T-cell (primary cell): ENCODE results near the gene MAGEC2. TPM values are rescaled to one million over a fixed set of nuclear protein-coding genes. Genes with fewer than 3 reads are reported as not detected.

ENCODE experiments used
- ATAC-seq, 4 experiments: fragments of 200-7000 bp in 3 of 4; fragments of 150-1000 bp in 1 of 4; cut with Tn5 transposase; replicated peaks in 1 of 4; 1 replicate in 3 of 4; 2 replicates in 1 of 4; pipeline ENCODE4 v1.10.0; 2021; ENCODE audit warnings: moderate library complexity in 3 of 4, mild to moderate bottlenecking in 2 of 4, moderate number of reproducible peaks in 1 of 4
- CTCF ChIA-PET, 2 donors: fragments of 300-600 bp; sonication (Branson Sonifier 250); formaldehyde crosslinking; loops; one replicate each; lab custom pipeline; 2022; ENCODE audit warnings: antibody characterized with exemption in 2 of 2; lab: Charles Lee
- POLR2A ChIA-PET, 2 donors: fragments of 300-600 bp; sonication (Branson Sonifier 250); formaldehyde crosslinking; loops; one replicate each; lab custom pipeline; 2022; ENCODE audit warnings: antibody characterized with exemption in 2 of 2; lab: Charles Lee
- DNase-seq, 35 experiments: peaks; one replicate each; pipeline versions ENCODE4 v3.0.0 to v3.0.0-alpha.2; 2013 to 2023
- H3K27ac ChIP-seq: one replicate; pipeline ENCODE4 v1.5.1; 2013; ENCODE audit warnings: low read length
- H3K27me3 ChIP-seq, 2 experiments: replicated peaks in 1 of 2; 1 replicate in 1 of 2; 2 replicates in 1 of 2; pipeline versions ENCODE4 v1.6.1 to v1.7.0; 2013; ENCODE audit warnings: low read length in 1 of 2, mixed read lengths in 1 of 2; ENCODE audit not compliant: control insufficient read depth in 2 of 2, insufficient read depth in 2 of 2; ENCODE audit errors: extremely low read depth in 1 of 2
- H3K36me3 ChIP-seq, 2 donors: 1 replicate in 1 of 2; 2 replicates in 1 of 2; pipeline versions ENCODE4 v1.6.1 to v1.7.0; 2013; ENCODE audit warnings: low read length in 1 of 2; ENCODE audit not compliant: control insufficient read depth in 2 of 2, insufficient read depth in 1 of 2; ENCODE audit errors: extremely low read depth in 1 of 2
- H3K4me1 ChIP-seq, 2 experiments: 1 replicate in 1 of 2; 2 replicates in 1 of 2; pipeline versions ENCODE4 v1.6.1 to v1.7.0; 2013; ENCODE audit warnings: low read length in 2 of 2, mixed read lengths in 1 of 2; ENCODE audit not compliant: insufficient read depth in 2 of 2, control insufficient read depth in 1 of 2; ENCODE audit errors: extremely low read depth in 1 of 2
- H3K4me3 ChIP-seq, 2 donors: 1 replicate in 1 of 2; 2 replicates in 1 of 2; pipeline versions ENCODE4 v1.5.1 to v1.7.0; 2013; ENCODE audit warnings: mild to moderate bottlenecking in 2 of 2, low read length in 1 of 2, moderate library complexity in 1 of 2; ENCODE audit not compliant: control insufficient read depth in 1 of 2; ENCODE audit errors: extremely low read depth in 1 of 2
- H3K9me3 ChIP-seq: 2 replicates; pipeline ENCODE4 v1.7.0; 2013
- H3K27ac Mint-ChIP-seq, 2 donors: one replicate each; pipeline ENCODE4 v1.8.0; 2020 to 2021; ENCODE audit warnings: mild to moderate bottlenecking in 2 of 2, mixed read lengths in 2 of 2
- H3K27me3 Mint-ChIP-seq, 2 donors: one replicate each; pipeline ENCODE4 v1.8.0; 2021 to 2022; ENCODE audit warnings: mixed read lengths in 2 of 2
- H3K36me3 Mint-ChIP-seq: one replicate; pipeline ENCODE4 v1.8.0; 2021; ENCODE audit warnings: mixed read lengths
- H3K4me1 Mint-ChIP-seq, 3 donors: one replicate each; pipeline ENCODE4 v1.8.0; 2020 to 2022; ENCODE audit warnings: mixed read lengths in 3 of 3, mild to moderate bottlenecking in 1 of 3
- H3K4me3 Mint-ChIP-seq, 3 donors: one replicate each; pipeline ENCODE4 v1.8.0; 2020 to 2022; ENCODE audit warnings: mild to moderate bottlenecking in 3 of 3, mixed read lengths in 3 of 3, moderate library complexity in 3 of 3
- H3K9me3 Mint-ChIP-seq, 3 donors: one replicate each; pipeline ENCODE4 v1.8.0; 2020 to 2022; ENCODE audit warnings: mixed read lengths in 3 of 3
- WGBS: methylation state at CpG from one replicate; pipeline ENCODE4 v1.1.5; 2013; ENCODE audit warnings: missing lambda C conversion rate; ENCODE audit not compliant: insufficient coverage; 5-methylcytosine and 5-hydroxymethylcytosine counted together
- total RNA-seq, 35 experiments: library from RNA in 6 of 35; stranded (reverse) in 6 of 35; fragments of 120-200 nt in 1 of 35; gene quantifications; one replicate each; pipeline versions ENCODE4 v1.2.1 to v1.2.4 and lab custom pipeline; 2013 to 2026

The MAGEC2 gene
- total RNA-seq, 5 donors from 2014 or later (not counting 1 experiment from before 2014, with no cell fraction given) = not detected

DNA sequence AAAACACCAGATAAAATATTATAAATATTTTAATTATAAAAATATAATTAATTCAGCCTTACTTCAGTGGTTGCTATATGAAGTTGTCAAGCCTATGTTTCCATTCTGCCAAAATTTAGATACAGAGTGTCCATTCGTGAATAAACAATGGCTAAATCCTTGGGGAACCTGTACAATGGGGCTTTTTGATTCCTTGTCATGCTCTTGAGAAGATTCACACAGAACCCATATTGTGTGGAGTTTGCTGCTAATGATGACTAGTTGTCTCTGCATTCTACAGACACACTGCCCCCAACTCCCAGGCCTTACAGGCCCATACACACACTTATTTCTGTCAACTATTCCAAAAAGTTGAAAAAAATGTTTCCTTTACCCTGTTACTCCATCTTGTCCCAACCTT, 33.4 kb upstream of the MAGEC2 start:
- Histone ChIP-seq H3K9me3 (no peaks in the 10 kb centered on the region), H3K4me1 (no peaks in the 10 kb centered on the region), H3K27me3 (no peaks in the 10 kb centered on the region), H3K4me3 (no peak overlapping the region), H3K36me3 (no peaks in the 10 kb centered on the region), H3K27ac (no peak overlapping the region)
- H3K27me3 Mint-ChIP-seq = peaks cover 0 to 5% of the 10 kb centered on the region in 2 donors
- no peaks in the 10 kb centered on the region for H3K36me3 Mint-ChIP-seq
- DNase-seq (no peak), ATAC-seq (no peak)
- ChIA-PET POLR2A (interaction anchor here in 1 of 2 donors (0.9 kb wide), 1 partner anchor 39 kb away, joined by 3 read pairs; no protein-coding TSS in a partner anchor), CTCF (no interaction called here)
- no peaks in the 10 kb centered on the region for H3K4me1 Mint-ChIP-seq
- no CpG with 5 or more reads among the region's 1 CpG for WGBS
- no peak overlapping the region for H3K4me3 Mint-ChIP-seq
- H3K27ac Mint-ChIP-seq = no peak overlapping the region
- peaks cover 0 to 4% (median 4%) of the 10 kb centered on the region in 3 donors for H3K9me3 Mint-ChIP-seq

GRCh38 chrX:142233400-142233799, 28.3 kb upstream of the MAGEC2 start:
- POLR2A ChIA-PET = no interaction called here
- Histone ChIP-seq H3K4me3 (no peak overlapping the region), H3K27me3 (no peaks in the 10 kb centered on the region), H3K27ac (no peak overlapping the region), H3K4me1 (no peaks in the 10 kb centered on the region), H3K36me3 (no peaks in the 10 kb centered on the region), H3K9me3 (no peaks in the 10 kb centered on the region)
- H3K36me3 Mint-ChIP-seq = no peaks in the 10 kb centered on the region
- DNase-seq (no peak), ATAC-seq (no peak)
- peaks cover 3 to 5% (median 4%) of the 10 kb centered on the region in 3 donors for H3K9me3 Mint-ChIP-seq
- CTCF ChIA-PET = no interaction called here
- peaks cover 0 to 1% of the 10 kb centered on the region in 2 donors for H3K27me3 Mint-ChIP-seq
- no peak overlapping the region for H3K4me3 Mint-ChIP-seq
- no peak overlapping the region for H3K27ac Mint-ChIP-seq
- WGBS = no CpG with 5 or more reads among the region's 1 CpG
- no peaks in the 10 kb centered on the region for H3K4me1 Mint-ChIP-seq

DNA sequence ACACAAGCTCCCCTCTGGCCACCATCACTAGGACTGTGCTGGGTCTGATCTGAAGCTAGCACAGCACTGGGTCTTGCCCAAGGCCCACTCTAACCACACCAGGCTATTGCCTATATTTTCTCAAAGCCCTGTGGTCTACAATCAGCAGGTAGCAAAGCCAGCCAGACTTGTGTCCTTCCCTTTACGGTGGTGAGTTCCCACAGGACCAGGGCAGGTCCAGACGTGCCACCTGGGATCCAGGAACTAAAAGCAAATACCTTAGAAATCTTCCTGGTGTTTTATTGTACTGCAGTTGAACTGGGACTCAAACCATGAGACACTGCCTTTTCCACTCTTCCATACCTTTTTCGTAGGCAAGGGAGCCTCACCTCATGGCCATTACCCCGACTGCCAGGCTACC, 9.0 kb upstream of the MAGEC2 start:
- no peaks in the 10 kb centered on the region for H3K36me3 ChIP-seq
- no peaks in the 10 kb centered on the region for H3K27me3 ChIP-seq
- Mint-ChIP-seq H3K9me3 (no peaks in the 10 kb centered on the region), H3K4me1 (no peaks in the 10 kb centered on the region), H3K36me3 (no peaks in the 10 kb centered on the region), H3K27me3 (no peaks in the 10 kb centered on the region), H3K4me3 (no peak overlapping the region), H3K27ac (no peak overlapping the region)
- no peaks in the 10 kb centered on the region for H3K4me1 ChIP-seq
- H3K4me3 ChIP-seq = no peak overlapping the region
- no peak overlapping the region for H3K27ac ChIP-seq
- ChIA-PET CTCF (no interaction called here), POLR2A (no interaction called here)
- ATAC-seq = no peak
- DNase-seq = no peak
- WGBS = no CpG with 5 or more reads among the region's 4 CpGs
- no peaks in the 10 kb centered on the region for H3K9me3 ChIP-seq

GRCh38 chrX:142201113-142201512, 4.0 kb downstream of the MAGEC2 start:
- H3K4me3 ChIP-seq = no peak overlapping the region
- H3K36me3 ChIP-seq = no peaks in the 10 kb centered on the region
- CTCF ChIA-PET = no interaction called here
- H3K4me1 Mint-ChIP-seq = no peaks in the 10 kb centered on the region
- no peaks in the 10 kb centered on the region for H3K36me3 Mint-ChIP-seq
- no peak for DNase-seq
- H3K27ac Mint-ChIP-seq = no peak overlapping the region
- WGBS = 100% methylated on average over 1 of the region's 2 CpGs
- no peak overlapping the region for H3K27ac ChIP-seq
- H3K4me1 ChIP-seq = no peaks in the 10 kb centered on the region
- no peak overlapping the region for H3K4me3 Mint-ChIP-seq
- no peaks in the 10 kb centered on the region for H3K9me3 Mint-ChIP-seq
- POLR2A ChIA-PET = no interaction called here
- H3K27me3 Mint-ChIP-seq = peaks cover 0 to 11% of the 10 kb centered on the region in 2 donors
- no peak for ATAC-seq
- H3K27me3 ChIP-seq = no peaks in the 10 kb centered on the region
- no peaks in the 10 kb centered on the region for H3K9me3 ChIP-seq

- H3K4me1 Mint-ChIP-seq = no peaks in the 10 kb centered on the region
- no CpG with 5 or more reads among the region's 2 CpGs for WGBS
These were observed 19.0 kb downstream of the MAGEC2 start for GRCh38 chrX:142186103-142186502.

GRCh38 chrX:142184756-142185602, 20.1 kb downstream of the MAGEC2 start:
- peaks cover 0 to 3% (median 0%) of the 10 kb centered on the region in 3 donors for H3K9me3 Mint-ChIP-seq
- Histone ChIP-seq H3K27ac (no peak overlapping the region), H3K27me3 (no peaks in the 10 kb centered on the region), H3K4me1 (no peaks in the 10 kb centered on the region), H3K36me3 (no peaks in the 10 kb centered on the region), H3K9me3 (no peaks in the 10 kb centered on the region), H3K4me3 (no peak overlapping the region)
- no peak overlapping the region for H3K27ac Mint-ChIP-seq
- ChIA-PET POLR2A (no interaction called here), CTCF (no interaction called here)
- H3K4me1 Mint-ChIP-seq = no peaks in the 10 kb centered on the region
- H3K27me3 Mint-ChIP-seq = peaks cover 0 to 4% of the 10 kb centered on the region in 2 donors
- no CpG with 5 or more reads among the region's 7 CpGs for WGBS
- H3K4me3 Mint-ChIP-seq = no peak overlapping the region
- DNase-seq = no peak
- H3K36me3 Mint-ChIP-seq = no peaks in the 10 kb centered on the region
- no peak for ATAC-seq

More at GRCh38 chrX:142186103-142186502, 19.0 kb downstream of the MAGEC2 start:
- no peak overlapping the region for H3K4me3 Mint-ChIP-seq
- H3K27ac ChIP-seq = no peak overlapping the region
- no peaks in the 10 kb centered on the region for H3K4me1 ChIP-seq
- no peak overlapping the region for H3K27ac Mint-ChIP-seq
- DNase-seq (no peak), ATAC-seq (no peak)
- no peaks in the 10 kb centered on the region for H3K9me3 ChIP-seq
- ChIA-PET POLR2A (no interaction called here), CTCF (no interaction called here)
- H3K36me3 Mint-ChIP-seq = no peaks in the 10 kb centered on the region
- no peaks in the 10 kb centered on the region for H3K36me3 ChIP-seq
- no peaks in the 10 kb centered on the region for H3K27me3 ChIP-seq
- H3K9me3 Mint-ChIP-seq = no peaks in the 10 kb centered on the region
- no peak overlapping the region for H3K4me3 ChIP-seq
- peaks cover 0 to 4% of the 10 kb centered on the region in 2 donors for H3K27me3 Mint-ChIP-seq
